ENCODE results near the gene FOLR3. TPM values are rescaled to one million over a fixed set of nuclear protein-coding genes. Genes with fewer than 3 reads are reported as not detected.

The FOLR3 gene
- total RNA-seq, 2 experiments from 2014 or later: not detected

- H3K4me1 ChIP-seq (ENCODE audit: insufficient read depth, low read length, poor library complexity, severe bottlenecking): peaks cover 25% of the 10 kb centered on the region
- 0 out of 2 replicates have a peak, but pooled peaks have one; percentile 17 for TF ChIP-seq CTCF (conservative IDR thresholded peaks at IDR 0.05; ENCODE audit: low read length)
- no peak for TF ChIP-seq EZH2phosphoT487 (IDR thresholded peaks at IDR 0.05; ENCODE audit: borderline replicate concordance, low read depth, low read length)
- H3K4me3 ChIP-seq (ENCODE audit: low read depth, low read length, poor library complexity, severe bottlenecking): peak overlapping the region; percentile 56
- ChIA-PET POLR2A (interaction anchor here (0.6 kb wide), 1 partner anchor 48 kb away, joined by 3 read pairs; no protein-coding TSS in a partner anchor), CTCF (ENCODE audit: unreplicated experiment) (no interaction called here)
- peaks cover 27% of the 10 kb centered on the region for H3K79me2 ChIP-seq (ENCODE audit: insufficient read depth, low read depth, low read length)
- peak overlapping the region; percentile 38 for H3K27ac ChIP-seq (ENCODE audit: low read depth, low read length, poor library complexity, severe bottlenecking)
- H4K20me1 ChIP-seq (ENCODE audit: insufficient read depth, low read length): no peaks in the 10 kb centered on the region
- H2AFZ ChIP-seq (ENCODE audit: low read length): peak overlapping the region; percentile 74; the same call in 1 of the 2 replicates
- H3K9me2 ChIP-seq (ENCODE audit: insufficient read depth, low read length): no peaks in the 10 kb centered on the region
- H3K9me3 ChIP-seq (ENCODE audit: low read length): no peaks in the 10 kb centered on the region
- peak overlapping the region; percentile 70 for H3K4me2 ChIP-seq (ENCODE audit: low read length)
- H3K36me3 ChIP-seq (ENCODE audit: insufficient read depth, low read length): peaks cover 26% of the 10 kb centered on the region
- no peak for DNase-seq (ENCODE audit: low spot score)
- intact Hi-C loops (cut with micrococcal nuclease; ENCODE audit: unreplicated experiment): loop anchor here (1.0 kb wide), 2 partner anchors 9 to 23 kb away; partner anchors contain the start of genes ANAPC15, LRRC51 and NUMA1
- TSS peak; percentile 87 for BruUV-seq (replicated peaks)
Measured at GRCh38 chr11:72103754-72104167, 31.8 kb upstream of the FOLR3 start.

GRCh38 chr11:72105888-72106287 lies 29.6 kb upstream of the FOLR3 start, which contains the start of gene TOMT:
Gene TOMT (plus strand): TSS chr11:72105924. CDS start chr11:72105952, 28 bp downstream.
- BruUV-seq (replicated peaks): no TSS peak
- Histone ChIP-seq H3K9me2 (ENCODE audit: insufficient read depth, low read length) (no peaks in the 10 kb centered on the region), H3K9me3 (ENCODE audit: low read length) (no peaks in the 10 kb centered on the region), H3K36me3 (ENCODE audit: insufficient read depth, low read length) (peaks cover 15% of the 10 kb centered on the region; the same call in 1 of the 2 replicates), H2AFZ (ENCODE audit: low read length) (no peak within 1 kb of the TSS), H3K79me2 (ENCODE audit: insufficient read depth, low read depth, low read length) (peaks cover 22% of the 10 kb centered on the region), H3K27ac (ENCODE audit: low read depth, low read length, poor library complexity, severe bottlenecking) (no peak within 1 kb of the TSS), H4K20me1 (ENCODE audit: insufficient read depth, low read length) (no peaks in the 10 kb centered on the region), H3K4me3 (ENCODE audit: low read depth, low read length, poor library complexity, severe bottlenecking) (no peak within 1 kb of the TSS), H3K4me1 (ENCODE audit: insufficient read depth, low read length, poor library complexity, severe bottlenecking) (peaks cover 21% of the 10 kb centered on the region), H3K4me2 (ENCODE audit: low read length) (no peak within 1 kb of the TSS)
- ChIA-PET CTCF (ENCODE audit: unreplicated experiment) (interaction anchor here (0.7 kb wide), 1 partner anchor 81 kb away, joined by 3 read pairs; no protein-coding TSS in a partner anchor), POLR2A (no interaction called here)
- TF ChIP-seq EZH2phosphoT487 (IDR thresholded peaks at IDR 0.05; ENCODE audit: borderline replicate concordance, low read depth, low read length): no peak
- no peak for TF ChIP-seq CTCF (conservative IDR thresholded peaks at IDR 0.05; ENCODE audit: low read length)
- no peak for DNase-seq (ENCODE audit: low spot score)
- intact Hi-C loops (cut with micrococcal nuclease; ENCODE audit: unreplicated experiment): no loop called here
